Osteocyte (in vitro differentiated cells): Measurements from ENCODE around the gene RAB33A. TPM values are rescaled to one million over a fixed set of nuclear protein-coding genes. Genes with fewer than 3 reads are reported as not detected.

Experiments used
- DNase-seq: peaks from one replicate; pipeline ENCODE4 v3.0.0; 2021; ENCODE audit warnings: mixed read lengths; ENCODE audit not compliant: unreplicated experiment; ENCODE audit errors: extremely low spot score
- H3K27ac Mint-ChIP-seq: one replicate; pipeline ENCODE4 v1.8.0; 2021; ENCODE audit warnings: mild to moderate bottlenecking, mixed read lengths; ENCODE audit not compliant: unreplicated experiment
- H3K27me3 Mint-ChIP-seq: one replicate; pipeline ENCODE4 v1.8.0; 2021; ENCODE audit warnings: mixed read lengths; ENCODE audit not compliant: unreplicated experiment
- H3K36me3 Mint-ChIP-seq: one replicate; pipeline ENCODE4 v1.8.0; 2021; ENCODE audit warnings: mixed read lengths; ENCODE audit not compliant: unreplicated experiment
- H3K4me1 Mint-ChIP-seq: one replicate; pipeline ENCODE4 v1.8.0; 2021; ENCODE audit warnings: mixed read lengths; ENCODE audit not compliant: unreplicated experiment
- H3K4me3 Mint-ChIP-seq: one replicate; pipeline ENCODE4 v1.8.0; 2021; ENCODE audit warnings: mild to moderate bottlenecking, moderate library complexity, mixed read lengths; ENCODE audit not compliant: unreplicated experiment
- H3K9me3 Mint-ChIP-seq: one replicate; pipeline ENCODE4 v1.8.0; 2021; ENCODE audit warnings: mixed read lengths; ENCODE audit not compliant: unreplicated experiment
- total RNA-seq: library from RNA; stranded (reverse); gene quantifications from 2 replicates; pipeline ENCODE4 v1.2.1, GENCODE V29; 2021
- TF ChIP-seq, protein P1 (sequence below): fragments of 200-600 bp; sonication (generic); IDR thresholded peaks from 2 replicates; pipeline ENCODE4 v1.5.0; 2021; ENCODE audit warnings: antibody characterized with exemption, mild to moderate bottlenecking, moderate library complexity

Gene RAB33A
- total RNA-seq, 1 donor from 2014 or later, result 4.1 TPM

DNA sequence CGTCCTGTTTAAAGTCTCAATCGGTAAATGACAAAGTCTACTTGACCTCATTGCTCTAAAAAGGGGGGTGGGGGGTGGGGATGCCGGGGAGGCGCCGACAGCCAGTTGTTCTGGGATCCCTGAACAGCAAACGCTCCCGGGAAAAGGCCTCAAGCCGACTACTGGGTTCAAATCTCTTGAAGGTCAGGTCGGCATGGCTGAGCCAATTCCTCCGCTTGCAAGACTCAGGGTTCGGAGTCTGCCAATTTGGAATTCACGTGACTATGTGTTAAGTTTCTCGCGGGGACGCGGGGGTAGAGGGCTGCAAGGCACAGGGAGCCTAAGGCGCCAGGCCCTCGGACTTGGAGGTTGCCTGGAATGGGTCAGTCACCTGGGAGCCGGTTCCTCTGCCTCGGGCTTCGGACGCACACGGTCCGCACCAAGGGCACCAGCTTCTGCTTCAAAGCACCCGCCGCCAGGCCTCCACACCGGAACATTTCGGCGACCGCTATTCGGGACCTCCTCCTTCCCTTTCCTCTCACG lies 6.5 kb upstream of the RAB33A start:
- H3K4me1 Mint-ChIP-seq, result peaks cover 21% of the 10 kb centered on the region
- peak overlapping the region; percentile 95 for H3K4me3 Mint-ChIP-seq
- no peaks in the 10 kb centered on the region for H3K36me3 Mint-ChIP-seq
- no peaks in the 10 kb centered on the region for H3K27me3 Mint-ChIP-seq
- H3K27ac Mint-ChIP-seq, result peak overlapping the region; percentile 98
- H3K9me3 Mint-ChIP-seq, result peaks cover 5% of the 10 kb centered on the region
- TF ChIP-seq, protein P1, sequence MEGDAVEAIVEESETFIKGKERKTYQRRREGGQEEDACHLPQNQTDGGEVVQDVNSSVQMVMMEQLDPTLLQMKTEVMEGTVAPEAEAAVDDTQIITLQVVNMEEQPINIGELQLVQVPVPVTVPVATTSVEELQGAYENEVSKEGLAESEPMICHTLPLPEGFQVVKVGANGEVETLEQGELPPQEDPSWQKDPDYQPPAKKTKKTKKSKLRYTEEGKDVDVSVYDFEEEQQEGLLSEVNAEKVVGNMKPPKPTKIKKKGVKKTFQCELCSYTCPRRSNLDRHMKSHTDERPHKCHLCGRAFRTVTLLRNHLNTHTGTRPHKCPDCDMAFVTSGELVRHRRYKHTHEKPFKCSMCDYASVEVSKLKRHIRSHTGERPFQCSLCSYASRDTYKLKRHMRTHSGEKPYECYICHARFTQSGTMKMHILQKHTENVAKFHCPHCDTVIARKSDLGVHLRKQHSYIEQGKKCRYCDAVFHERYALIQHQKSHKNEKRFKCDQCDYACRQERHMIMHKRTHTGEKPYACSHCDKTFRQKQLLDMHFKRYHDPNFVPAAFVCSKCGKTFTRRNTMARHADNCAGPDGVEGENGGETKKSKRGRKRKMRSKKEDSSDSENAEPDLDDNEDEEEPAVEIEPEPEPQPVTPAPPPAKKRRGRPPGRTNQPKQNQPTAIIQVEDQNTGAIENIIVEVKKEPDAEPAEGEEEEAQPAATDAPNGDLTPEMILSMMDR, result no peak
- no peak for DNase-seq

DNA sequence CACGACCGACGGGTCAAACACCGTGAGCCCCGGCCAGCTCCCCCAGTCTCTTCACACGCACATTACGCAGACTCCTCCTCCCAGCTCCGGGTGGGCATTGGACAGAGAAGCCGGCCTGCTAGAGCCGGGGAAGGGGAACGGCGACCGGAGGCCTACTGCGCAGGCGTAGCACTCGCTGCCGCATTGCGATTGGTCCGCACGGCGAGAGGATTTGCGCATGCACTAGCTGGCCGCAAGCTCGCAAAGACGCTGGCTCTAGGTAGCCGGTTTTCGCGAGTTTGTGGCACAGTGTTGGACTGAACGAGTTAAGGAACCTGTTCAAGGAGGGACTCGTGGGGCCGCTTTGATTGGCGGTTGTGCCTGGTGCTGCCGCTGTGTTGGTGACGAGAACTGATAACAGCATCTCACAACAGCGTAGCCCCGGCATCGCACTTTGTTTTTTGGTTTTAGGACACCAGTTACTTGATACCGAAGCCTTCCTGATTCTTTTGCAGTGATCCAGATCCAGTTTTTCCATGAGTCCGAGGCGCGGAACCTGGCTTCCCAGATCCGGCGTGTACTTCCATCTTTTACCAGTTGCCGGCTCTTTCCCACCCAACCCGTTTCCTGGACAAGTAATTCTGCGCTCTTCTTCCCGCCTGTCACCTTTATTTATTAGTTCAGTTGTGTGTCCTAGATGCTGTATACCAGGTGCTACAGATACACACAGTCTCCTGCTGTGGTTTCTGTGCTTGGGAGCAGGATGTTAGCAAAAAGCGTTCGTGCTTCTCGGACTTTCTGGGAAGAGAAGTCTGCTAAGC lies 5.9 kb upstream of the RAB33A start, which contains the start of gene AIFM1:
TSS of gene AIFM1 (minus strand) at position 139 of the 800 bp plus-strand sequence. CDS start 185 bp downstream, outside the sequence.
- Mint-ChIP-seq H3K4me1 (peaks cover 21% of the 10 kb centered on the region), H3K27ac (peak within 1 kb of the TSS; percentile 98), H3K4me3 (peak within 1 kb of the TSS; percentile 95), H3K36me3 (no peaks in the 10 kb centered on the region), H3K27me3 (no peaks in the 10 kb centered on the region), H3K9me3 (peaks cover 5% of the 10 kb centered on the region)
- peak; percentile 97 for DNase-seq
- TF ChIP-seq, protein P1, result no peak

DNA sequence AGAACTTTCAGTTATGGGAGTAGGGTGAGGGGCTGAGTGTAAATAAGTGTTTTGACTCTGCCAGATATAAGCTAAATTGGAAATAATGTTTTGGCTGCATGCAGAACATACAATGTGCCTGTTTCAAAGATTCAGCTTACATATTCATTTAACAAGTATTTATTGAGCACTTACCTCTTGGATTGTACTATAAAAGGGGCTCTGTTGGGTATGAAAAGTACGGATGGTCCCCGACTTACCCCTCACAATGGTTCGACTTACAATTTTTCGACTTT lies 5.3 kb upstream of the RAB33A start:
- TF ChIP-seq, protein P1, result no peak
- no peaks in the 10 kb centered on the region for H3K27me3 Mint-ChIP-seq
- peak overlapping the region; percentile 95 for H3K4me3 Mint-ChIP-seq
- no peak for DNase-seq
- H3K9me3 Mint-ChIP-seq, result peaks cover 5% of the 10 kb centered on the region
- H3K4me1 Mint-ChIP-seq, result peaks cover 21% of the 10 kb centered on the region
- no peaks in the 10 kb centered on the region for H3K36me3 Mint-ChIP-seq
- H3K27ac Mint-ChIP-seq, result peak overlapping the region; percentile 98

DNA sequence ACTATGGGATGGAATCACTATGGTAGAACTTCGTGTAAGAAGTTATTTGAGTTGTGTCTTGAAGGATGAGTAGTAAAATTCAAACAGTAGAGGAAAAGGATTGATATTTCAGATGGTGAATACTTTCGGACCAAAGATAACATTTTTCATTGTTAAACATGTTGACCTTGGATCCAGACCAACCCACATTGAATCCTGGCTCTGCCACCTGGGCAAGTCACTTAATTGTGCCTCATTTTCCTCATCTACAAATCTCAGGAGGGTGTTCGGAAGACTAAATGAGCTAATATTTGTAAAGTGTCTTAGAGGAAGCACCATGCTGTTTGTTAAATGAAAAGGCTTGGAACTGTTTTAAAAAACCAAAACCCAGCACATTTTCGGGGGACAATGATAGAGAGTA lies 4.7 kb upstream of the RAB33A start:
- no peaks in the 10 kb centered on the region for H3K36me3 Mint-ChIP-seq
- peaks cover 5% of the 10 kb centered on the region for H3K9me3 Mint-ChIP-seq
- H3K4me1 Mint-ChIP-seq, result peaks cover 23% of the 10 kb centered on the region
- no peak overlapping the region for H3K27ac Mint-ChIP-seq
- TF ChIP-seq, protein P1, result no peak
- H3K27me3 Mint-ChIP-seq, result no peaks in the 10 kb centered on the region
- peak overlapping the region; percentile 95 for H3K4me3 Mint-ChIP-seq
- no peak for DNase-seq

DNA sequence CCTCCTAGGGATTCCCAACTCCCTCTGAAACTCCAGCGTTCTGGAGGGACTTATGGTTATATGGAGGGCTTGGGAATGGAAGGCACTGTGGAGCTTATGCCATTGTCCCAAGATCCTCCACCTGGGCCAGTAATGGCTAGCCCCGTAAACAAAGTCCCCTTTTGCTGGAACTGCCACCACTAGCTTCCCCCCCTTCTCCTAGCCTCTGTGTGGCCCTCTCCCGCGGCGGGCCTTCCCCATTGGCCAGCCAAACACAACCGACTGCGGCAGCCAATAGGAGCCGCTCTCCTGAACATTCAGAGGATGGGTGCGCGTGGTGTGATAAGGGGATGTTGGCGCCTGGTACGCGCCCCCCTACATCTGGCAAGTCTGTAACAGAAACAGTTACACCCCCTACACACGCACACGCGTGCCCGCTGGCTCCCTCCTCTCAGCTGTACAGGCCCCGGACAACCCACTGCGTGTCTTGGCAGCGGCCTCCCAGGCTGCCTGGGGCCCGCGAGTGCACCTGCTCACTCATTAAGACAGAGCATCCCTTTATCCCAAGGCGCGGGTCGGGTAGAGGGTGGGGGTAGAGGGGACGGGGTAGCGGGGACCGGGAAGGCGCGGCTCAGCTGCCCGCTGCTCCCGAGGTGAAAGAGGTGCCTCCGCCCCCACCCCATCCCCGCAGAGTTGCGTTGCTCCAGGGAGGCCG lies 863 bp upstream of the RAB33A start:
- peak; percentile 76 for DNase-seq
- Mint-ChIP-seq H3K27me3 (no peaks in the 10 kb centered on the region), H3K4me3 (peak overlapping the region; percentile 77), H3K27ac (no peak overlapping the region), H3K9me3 (peaks cover 5% of the 10 kb centered on the region), H3K4me1 (peaks cover 34% of the 10 kb centered on the region), H3K36me3 (no peaks in the 10 kb centered on the region)
- TF ChIP-seq, protein P1, result no peak
